Activated CD4-positive, alpha-beta T cell treated with anti-CD3 and anti-CD28 coated beads, Interleukin-2, amount 50 U/mL, for 4 hours (primary cell): Measurements from ENCODE around the gene CD164L2.

ENCODE experiments used
- DNase-seq, 2 experiments: peaks; one replicate each; pipeline ENCODE4 v3.0.0-alpha.2; 2020

Gene CD164L2

GRCh38 chr1:27361044-27361402 lies 22.1 kb downstream of the CD164L2 start:
- DNase-seq: no peak

- DNase-seq: peak in 1 of 2 experiments; percentile 35
Observed at GRCh38 chr1:27360159-27361043, 22.7 kb downstream of the CD164L2 start.

GRCh38 chr1:27359822-27360158 lies 23.3 kb downstream of the CD164L2 start:
- DNase-seq: no peak

GRCh38 chr1:27358928-27359313 lies 24.2 kb downstream of the CD164L2 start:
- no peak for DNase-seq

- DNase-seq: no peak
Observed at GRCh38 chr1:27358038-27358927, 24.9 kb downstream of the CD164L2 start.

GRCh38 chr1:27357281-27358037 lies 25.7 kb downstream of the CD164L2 start:
- peak; percentile 76 to 77 for DNase-seq

GRCh38 chr1:27356619-27357280 lies 26.4 kb downstream of the CD164L2 start:
- no peak for DNase-seq

GRCh38 chr1:27356277-27356618 lies 26.9 kb downstream of the CD164L2 start:
- no peak for DNase-seq

- no peak for DNase-seq
Observed at GRCh38 chr1:27355683-27356082, 27.4 kb downstream of the CD164L2 start.

GRCh38 chr1:27353629-27354028 lies 29.5 kb downstream of the CD164L2 start:
- DNase-seq: no peak

GRCh38 chr1:27353166-27353565 lies 30.0 kb downstream of the CD164L2 start:
- no peak for DNase-seq

GRCh38 chr1:27351541-27352107 lies 31.5 kb downstream of the CD164L2 start:
- no peak for DNase-seq

- DNase-seq: no peak
Observed at GRCh38 chr1:27350663-27351540, 32.2 kb downstream of the CD164L2 start.

GRCh38 chr1:27349784-27350662 lies 33.1 kb downstream of the CD164L2 start:
- no peak for DNase-seq

GRCh38 chr1:27348861-27349783 lies 34.0 kb downstream of the CD164L2 start:
- no peak for DNase-seq

GRCh38 chr1:27346991-27347624 lies 36.0 kb downstream of the CD164L2 start:
- no peak for DNase-seq

- DNase-seq: no peak
Observed at GRCh38 chr1:27346357-27346756, 36.8 kb downstream of the CD164L2 start.

- DNase-seq: no peak
Observed at GRCh38 chr1:27345272-27345671, 37.9 kb downstream of the CD164L2 start.

GRCh38 chr1:27343639-27344025 lies 39.5 kb downstream of the CD164L2 start:
- no peak for DNase-seq
